IMR-90 (cell line): ENCODE measurements around the gene NRP2. TPM values are rescaled to one million over a fixed set of nuclear protein-coding genes. Genes with fewer than 3 reads are reported as not detected.

Experiments used
- ATAC-seq: fragments of 200-7000 bp; cut with Tn5 transposase; 2 replicates; pipeline ENCODE4 v1.9.1; 2020; ENCODE audit warnings: low read depth, mild to moderate bottlenecking, moderate library complexity
- BruUV-seq: library from RNA; stranded (reverse); fragments of 400-500 nt; replicated peaks from 2 replicates; lab custom pipeline; 2021; lab: Mats Ljungman, UMichigan
- CTCF ChIA-PET: fragments of 300-600 bp; formaldehyde crosslinking; extraction: SDS; loops from one replicate; lab custom pipeline; 2021; ENCODE audit warnings: antibody characterized with exemption; lab: Yijun Ruan, JAX
- POLR2A ChIA-PET: fragments of 300-600 bp; sonication (Branson Sonifier 250); formaldehyde crosslinking; loops from one replicate; lab custom pipeline; 2022; ENCODE audit warnings: antibody characterized with exemption; ENCODE audit not compliant: unreplicated experiment; lab: Charles Lee
- DNase-seq: peaks from one replicate; pipeline ENCODE4 v3.0.0; 2013
- H2AFZ ChIP-seq: replicated peaks from 2 replicates; pipeline ENCODE3; 2013; ENCODE audit warnings: low read length, mild to moderate bottlenecking; ENCODE audit not compliant: poor library complexity
- H2AK5ac ChIP-seq: 2 replicates; pipeline ENCODE4 v1.6.1; 2013; ENCODE audit warnings: low read depth, low read length, inconsistent platforms
- H2AK9ac ChIP-seq: replicated peaks from 2 replicates; pipeline ENCODE3; 2013; ENCODE audit warnings: mild to moderate bottlenecking, low read depth, low read length, moderate library complexity; ENCODE audit not compliant: poor library complexity
- H2BK120ac ChIP-seq: 2 replicates; pipeline ENCODE4 v1.6.1; 2013; ENCODE audit warnings: low read depth, low read length, inconsistent platforms
- H2BK15ac ChIP-seq: 3 replicates; pipeline ENCODE4 v1.6.1; 2013; ENCODE audit warnings: low read depth, low read length, inconsistent platforms
- H2BK20ac ChIP-seq: 2 replicates; pipeline ENCODE4 v1.6.1; 2013; ENCODE audit warnings: low read depth, mild to moderate bottlenecking, inconsistent platforms, low read length, moderate library complexity
- H2BK5ac ChIP-seq: 2 replicates; pipeline ENCODE4 v1.6.1; 2013; ENCODE audit warnings: mild to moderate bottlenecking, low read depth, low read length, inconsistent platforms; ENCODE audit not compliant: poor library complexity, severe bottlenecking
- H3K14ac ChIP-seq: replicated peaks from 2 replicates; pipeline ENCODE4 v1.6.1; 2013; ENCODE audit warnings: low read depth, low read length, inconsistent platforms
- H3K18ac ChIP-seq: 2 replicates; pipeline ENCODE4 v1.6.1; 2013; ENCODE audit warnings: low read depth, low read length, control low read depth
- H3K23ac ChIP-seq: 2 replicates; pipeline ENCODE4 v1.6.1; 2013; ENCODE audit warnings: low read depth, low read length, inconsistent platforms
- H3K27ac ChIP-seq: 2 replicates; pipeline ENCODE4 v1.5.1; 2013; ENCODE audit warnings: mild to moderate bottlenecking, control low read depth, low read length; ENCODE audit not compliant: insufficient read depth
- H3K27me3 ChIP-seq: 2 replicates; pipeline ENCODE4 v1.6.1; 2013; ENCODE audit warnings: low read length; ENCODE audit not compliant: control insufficient read depth, insufficient read depth
- H3K36me3 ChIP-seq: 2 replicates; pipeline ENCODE4 v1.6.1; 2013; ENCODE audit warnings: low read length, mixed read lengths; ENCODE audit not compliant: control insufficient read depth, insufficient read depth
- H3K4ac ChIP-seq: 2 replicates; pipeline ENCODE4 v1.6.1; 2013; ENCODE audit warnings: low read depth, low read length, inconsistent platforms
- H3K4me1 ChIP-seq: 2 replicates; pipeline ENCODE4 v1.6.1; 2013; ENCODE audit warnings: low read length, mixed read lengths; ENCODE audit not compliant: control insufficient read depth, insufficient read depth
- H3K4me2 ChIP-seq: 2 replicates; pipeline ENCODE4 v1.6.1; 2013; ENCODE audit warnings: low read depth, mild to moderate bottlenecking, control low read depth, low read length, moderate library complexity
- H3K4me3 ChIP-seq: 2 replicates; pipeline ENCODE4 v1.5.1; 2013; ENCODE audit warnings: low read depth, mild to moderate bottlenecking, control low read depth, low read length, moderate library complexity; ENCODE audit not compliant: insufficient read depth
- H3K56ac ChIP-seq: 2 replicates; pipeline ENCODE4 v1.6.1; 2013; ENCODE audit warnings: low read length, inconsistent platforms; ENCODE audit not compliant: insufficient read depth; ENCODE audit errors: extremely low read depth
- H3K79me1 ChIP-seq, 2 experiments: 2 replicates each; pipeline ENCODE4 v1.6.1; 2013; ENCODE audit warnings: low read length in 2 of 2, inconsistent platforms in 1 of 2, low read depth in 1 of 2
- H3K9ac ChIP-seq: 2 replicates; pipeline ENCODE4 v1.6.1; 2013; ENCODE audit warnings: low read depth, low read length, control low read depth
- H3K9me1 ChIP-seq: 2 replicates; pipeline ENCODE4 v1.6.1; 2013; ENCODE audit warnings: low read length, inconsistent platforms; ENCODE audit not compliant: insufficient read depth
- H3K9me3 ChIP-seq: 2 replicates; pipeline ENCODE4 v1.6.1; 2013; ENCODE audit warnings: low read length; ENCODE audit not compliant: control insufficient read depth, insufficient read depth
- H4K20me1 ChIP-seq: 2 replicates; pipeline ENCODE4 v1.6.1; 2013; ENCODE audit warnings: low read length, inconsistent platforms; ENCODE audit not compliant: insufficient read depth
- H4K5ac ChIP-seq: 2 replicates; pipeline ENCODE4 v1.6.1; 2013; ENCODE audit warnings: mild to moderate bottlenecking, low read depth, low read length, control low read depth
- H4K8ac ChIP-seq, 2 experiments: 2 replicates each; pipeline ENCODE4 v1.6.1; 2013; ENCODE audit warnings: low read depth in 2 of 2, low read length in 2 of 2, control low read depth in 1 of 2, inconsistent platforms in 1 of 2
- H4K91ac ChIP-seq: 2 replicates; pipeline ENCODE4 v1.6.1; 2013; ENCODE audit warnings: low read depth, low read length, inconsistent platforms; ENCODE audit not compliant: insufficient read depth
- BHLHE40 ChIP-seq: fragments of 150-350 bp; IDR thresholded peaks from 2 replicates; pipeline ENCODE4 v1.6.1; 2016; ENCODE audit warnings: mild to moderate bottlenecking, low read depth, low read length
- CEBPB ChIP-seq: IDR thresholded peaks from 2 replicates; pipeline ENCODE4 v1.6.1; 2012; ENCODE audit warnings: low read depth, low read length, improper control_type of control experiment
- CHD1 ChIP-seq: IDR thresholded peaks from 2 replicates; pipeline ENCODE4 v1.6.1; 2012; ENCODE audit warnings: low read depth, low read length, improper control_type of control experiment
- FOS ChIP-seq: fragments of 150-350 bp; IDR thresholded peaks from 2 replicates; pipeline ENCODE4 v1.6.1; 2016; ENCODE audit warnings: low read depth, low read length
- MAFK ChIP-seq: IDR thresholded peaks from 2 replicates; pipeline ENCODE4 v1.6.1; 2012; ENCODE audit warnings: low read depth, low read length, improper control_type of control experiment
- MAZ ChIP-seq: IDR thresholded peaks from 2 replicates; pipeline ENCODE4 v1.6.1; 2012; ENCODE audit warnings: low read depth, mild to moderate bottlenecking, low read length, improper control_type of control experiment, moderate library complexity, borderline replicate concordance
- MXI1 ChIP-seq: IDR thresholded peaks from 2 replicates; pipeline ENCODE4 v1.6.1; 2012; ENCODE audit warnings: low read depth, mild to moderate bottlenecking, low read length, moderate library complexity, borderline replicate concordance
- NFE2L2 ChIP-seq: fragments of 150-350 bp; IDR thresholded peaks from 2 replicates; pipeline ENCODE4 v1.6.1; 2016; ENCODE audit warnings: low read depth, mild to moderate bottlenecking, low read length
- POLR2A ChIP-seq: IDR thresholded peaks from 2 replicates; pipeline ENCODE4 v1.6.1; 2012; ENCODE audit warnings: mild to moderate bottlenecking, low read depth, low read length
- RCOR1 ChIP-seq: IDR thresholded peaks from 2 replicates; pipeline ENCODE4 v1.6.1; 2012; ENCODE audit warnings: mild to moderate bottlenecking, low read length, improper control_type of control experiment; ENCODE audit not compliant: insufficient replicate concordance
- USF2 ChIP-seq: fragments of 150-350 bp; IDR thresholded peaks from 2 replicates; pipeline ENCODE4 v1.6.1; 2017; ENCODE audit warnings: mild to moderate bottlenecking, antibody characterized with exemption, low read length, low read depth
- WGBS, 2 experiments: methylation state at CpG; one replicate each; pipeline versions ENCODE4 v1.1.5 to v1.1.7; 2013; ENCODE audit warnings: missing lambda C conversion rate in 2 of 2; ENCODE audit not compliant: insufficient read length in 1 of 2; ENCODE audit errors: extremely low coverage in 2 of 2; 5-methylcytosine and 5-hydroxymethylcytosine counted together
- dilution Hi-C: fragments of 300-500 bp; cut with HindIII; formaldehyde crosslinking; loops from one replicate; pipeline ENCODE4 v1.14.3; 2018; ENCODE audit warnings: low sequenced_read_pairs; ENCODE audit not compliant: unreplicated experiment
- in situ Hi-C: fragments of 300-500 bp; cut with MboI; formaldehyde crosslinking; loops from 3 replicates; pipeline ENCODE4 v1.14.3; 2019; ENCODE audit warnings: low sequenced_read_pairs, inconsistent platforms, mixed read lengths
- intact Hi-C: fragments of 100-400 bp; cut with micrococcal nuclease; formaldehyde crosslinking; loops from 2 replicates; pipeline ENCODE4 v1.10.0; 2022
- polyA plus RNA-seq, 3 experiments: library from polyadenylated mRNA; depleted of rRNA; stranded (reverse); fragments of >200 nt; gene quantifications; 2 replicates each; pipeline ENCODE4 v1.2.3, GENCODE V29; 2012; ENCODE audit warnings: low replicate concordance in 1 of 3
- total RNA-seq: library from RNA; depleted of rRNA; stranded (reverse); fragments of >200 nt; gene quantifications from 2 replicates; pipeline ENCODE4 v1.2.3, GENCODE V29; 2012

The NRP2 gene
- total and polyA plus RNA-seq, 2 of the 4 experiments (the other 2 are of a cell fraction) = 46.4 to 51.3 TPM

DNA sequence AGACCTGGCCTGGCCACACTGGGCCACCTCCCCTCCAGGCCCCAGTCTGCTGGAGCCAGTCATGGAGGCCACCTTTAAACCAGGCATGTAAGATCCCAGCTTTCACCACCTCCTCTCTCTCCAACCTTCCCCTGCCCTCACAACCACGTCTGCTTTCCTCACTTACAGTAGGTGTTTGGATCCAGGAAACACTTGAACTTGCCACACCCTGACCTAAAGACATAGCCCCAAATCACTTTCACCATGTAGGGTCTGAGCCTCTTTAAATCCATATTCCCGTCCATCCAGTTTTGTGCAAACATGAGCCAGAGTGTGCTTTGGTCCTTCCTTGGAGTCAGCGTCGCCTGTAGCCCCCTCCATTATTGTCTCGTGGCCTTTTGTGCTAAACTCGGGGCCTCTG, 66.8 kb downstream of the NRP2 start:
- Histone ChIP-seq H3K9me3 (no peaks in the 10 kb centered on the region), H3K18ac (no peak overlapping the region), H4K8ac (no peak overlapping the region), H2BK15ac (no peak overlapping the region), H3K9me1 (peaks cover 10% of the 10 kb centered on the region), H3K36me3 (peaks cover 77% of the 10 kb centered on the region), H2BK5ac (no peak overlapping the region), H3K79me1 (no peaks in the 10 kb centered on the region; a peak in 1 of 4 replicates), H3K27me3 (no peaks in the 10 kb centered on the region), H3K4me2 (no peak overlapping the region), H3K23ac (no peak overlapping the region; the same call in 1 of the 2 replicates), H3K4me1 (peaks cover 2% of the 10 kb centered on the region), H3K4ac (no peak overlapping the region), H2BK120ac (no peak overlapping the region), H4K5ac (no peak overlapping the region), H3K14ac (no peak overlapping the region), H4K20me1 (no peaks in the 10 kb centered on the region), H3K27ac (no peak overlapping the region), H4K91ac (no peak overlapping the region), H2AFZ (no peak overlapping the region), H3K9ac (no peak overlapping the region), H2BK20ac (no peak overlapping the region), H2AK9ac (no peak overlapping the region), H3K4me3 (no peak overlapping the region), H3K56ac (no peak overlapping the region), H2AK5ac (no peak overlapping the region)
- no TSS peak for BruUV-seq
- ATAC-seq (no peak), DNase-seq (no peak)
- intact Hi-C loops = no loop called here
- TF ChIP-seq CEBPB (no peak), MAZ (no peak), RCOR1 (no peak), MAFK (no peak), BHLHE40 (no peak), CHD1 (no peak), NFE2L2 (no peak), FOS (no peak), MXI1 (no peak), POLR2A (no peak), USF2 (no peak)
- dilution Hi-C loops = no loop called here
- POLR2A ChIA-PET = no interaction called here
- CTCF ChIA-PET = no interaction called here
- in situ Hi-C loops = no loop called here
- 80% methylated on average over 1 of the region's 6 CpGs; no CpG with 5 or more reads in 1 of the 2 experiments for WGBS, 2 experiments
